ENCODE results near the gene SLC1A2.

The SLC1A2 gene

GRCh38 chr11:35323076-35323868, 96.1 kb downstream of the SLC1A2 start:
- no peak for DNase-seq

- no peak for DNase-seq
Observed at GRCh38 chr11:35322318-35322979, 96.9 kb downstream of the SLC1A2 start.

- no peak for DNase-seq
Observed at GRCh38 chr11:35321532-35322317, 97.6 kb downstream of the SLC1A2 start.

- DNase-seq = no peak
Observed at GRCh38 chr11:35321111-35321510, 98.2 kb downstream of the SLC1A2 start.

- DNase-seq = no peak
Observed at GRCh38 chr11:35318977-35319925, 100.1 kb downstream of the SLC1A2 start.

- DNase-seq = no peak
Observed at GRCh38 chr11:35318309-35318708, 101.0 kb downstream of the SLC1A2 start.

- peak; percentile 65 for DNase-seq
Observed at GRCh38 chr11:35317253-35317652, 102.1 kb downstream of the SLC1A2 start.

- DNase-seq = no peak
Observed at GRCh38 chr11:35316161-35316560, 103.2 kb downstream of the SLC1A2 start.

- DNase-seq = no peak
Observed at GRCh38 chr11:35313760-35314153, 105.6 kb downstream of the SLC1A2 start.

GRCh38 chr11:35313066-35313759, 106.1 kb downstream of the SLC1A2 start:
- DNase-seq = peak; percentile 84

GRCh38 chr11:35311331-35311730, 108.0 kb downstream of the SLC1A2 start:
- no peak for DNase-seq

GRCh38 chr11:35308157-35308556, 111.2 kb downstream of the SLC1A2 start:
- no peak for DNase-seq

- DNase-seq = no peak
Observed at GRCh38 chr11:35307221-35307621, 112.1 kb downstream of the SLC1A2 start.

- no peak for DNase-seq
Observed at GRCh38 chr11:35305670-35306382, 113.5 kb downstream of the SLC1A2 start.

- no peak for DNase-seq
Observed at GRCh38 chr11:35304900-35305460, 114.4 kb downstream of the SLC1A2 start.

GRCh38 chr11:35304386-35304775, 115.0 kb downstream of the SLC1A2 start:
- no peak for DNase-seq

- no peak for DNase-seq
Observed at GRCh38 chr11:35303596-35304385, 115.6 kb downstream of the SLC1A2 start.

GRCh38 chr11:35302398-35302797, 117.0 kb downstream of the SLC1A2 start:
- no peak for DNase-seq

GRCh38 chr11:35298369-35298768, 121.0 kb downstream of the SLC1A2 start:
- DNase-seq = no peak

- no peak for DNase-seq
Observed at GRCh38 chr11:35295751-35296150, 123.6 kb downstream of the SLC1A2 start.
